ENCODE data around the gene RNF220. TPM values are rescaled to one million over a fixed set of nuclear protein-coding genes. Genes with fewer than 3 reads are reported as not detected.
A peak's percentile ranks its signal among the peaks of the same experiment; 100 is the strongest.

RNF220 gene
- total and polyA plus RNA-seq, 2 of the 4 experiments (the other 2 are of a cell fraction) = 71.8 to 77.1 TPM

DNA sequence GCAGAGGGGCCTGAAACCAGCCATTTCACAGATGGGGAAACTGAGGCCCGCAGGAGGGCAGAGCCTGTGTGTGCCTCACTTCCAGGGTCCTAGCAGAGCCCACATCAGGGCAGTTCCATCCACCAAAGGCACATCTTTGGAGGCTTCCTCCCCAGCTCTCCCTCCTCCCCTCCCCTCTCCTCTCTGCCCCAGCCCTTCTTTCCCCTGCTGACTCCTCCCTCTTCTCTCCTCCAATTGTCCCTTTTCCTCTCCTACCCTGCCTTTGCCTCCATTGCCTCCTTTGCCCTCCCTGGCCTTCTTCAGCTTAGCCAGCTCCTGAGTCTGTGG is 212.6 kb downstream of the RNF220 start:
- Histone ChIP-seq H3K4me3 (ENCODE audit: insufficient read depth, low read depth, low read length) (no peak overlapping the region), H3K27me3 (ENCODE audit: control insufficient read depth, insufficient read depth, low read length) (peaks cover 28% of the 10 kb centered on the region), H2AFZ (replicated peaks; ENCODE audit: low read length, poor library complexity) (peak overlapping the region; percentile 86), H2BK20ac (ENCODE audit: low read depth, low read length) (peak overlapping the region; percentile 57; the same call in 1 of the 2 replicates), H3K27ac (ENCODE audit: insufficient read depth, low read length) (no peak overlapping the region; the same call in 1 of the 2 replicates), H3K23ac (ENCODE audit: low read depth, low read length) (no peak overlapping the region), H4K5ac (ENCODE audit: low read depth, low read length) (no peak overlapping the region; the same call in 1 of the 2 replicates), H2AK5ac (ENCODE audit: low read depth, low read length) (peak overlapping the region; percentile 77), H4K91ac (ENCODE audit: insufficient read depth, low read depth, low read length) (no peak overlapping the region), H3K4ac (ENCODE audit: low read depth, low read length) (peak overlapping the region; percentile 64), H3K4me2 (ENCODE audit: low read depth, low read length) (peak overlapping the region; percentile 44; the same call in 1 of the 2 replicates), H2BK15ac (ENCODE audit: low read depth, low read length) (no peak overlapping the region), H3K56ac (ENCODE audit: extremely low read depth, insufficient read depth, low read length) (no peak overlapping the region), H3K9me1 (ENCODE audit: insufficient read depth, low read length) (peaks cover 15% of the 10 kb centered on the region; the same call in 1 of the 2 replicates), H4K20me1 (ENCODE audit: insufficient read depth, low read length) (no peaks in the 10 kb centered on the region), H4K8ac (ENCODE audit: low read depth in 2 of 2, low read length in 2 of 2) (peak overlapping the region in 1 of 2 experiments; percentile 66; a peak in 2 of 4 replicates), H3K4me1 (ENCODE audit: control insufficient read depth, insufficient read depth, low read length) (peaks cover 23% of the 10 kb centered on the region), H3K18ac (ENCODE audit: low read depth, low read length) (no peak overlapping the region), H3K9ac (ENCODE audit: low read depth, low read length) (no peak overlapping the region), H3K14ac (replicated peaks; ENCODE audit: low read depth, low read length) (no peak overlapping the region), H2AK9ac (replicated peaks; ENCODE audit: low read depth, low read length, poor library complexity) (peak overlapping the region; percentile 49), H3K9me3 (ENCODE audit: control insufficient read depth, insufficient read depth, low read length) (no peaks in the 10 kb centered on the region), H3K36me3 (ENCODE audit: control insufficient read depth, insufficient read depth, low read length) (no peaks in the 10 kb centered on the region), H2BK5ac (ENCODE audit: low read depth, low read length, poor library complexity, severe bottlenecking) (no peak overlapping the region), H3K79me1 (ENCODE audit: low read depth in 1 of 2, low read length in 2 of 2) (no peaks in the 10 kb centered on the region), H2BK120ac (ENCODE audit: low read depth, low read length) (peak overlapping the region; percentile 46)
- CTCF ChIA-PET = no interaction called here
- ATAC-seq (ENCODE audit: low read depth) (no peak; the same call in 1 of the 2 replicates), DNase-seq (no peak)
- intact Hi-C loops (cut with micrococcal nuclease) = no loop called here
- POLR2A ChIA-PET (ENCODE audit: unreplicated experiment) = no interaction called here
- TF ChIP-seq, protein P1, sequence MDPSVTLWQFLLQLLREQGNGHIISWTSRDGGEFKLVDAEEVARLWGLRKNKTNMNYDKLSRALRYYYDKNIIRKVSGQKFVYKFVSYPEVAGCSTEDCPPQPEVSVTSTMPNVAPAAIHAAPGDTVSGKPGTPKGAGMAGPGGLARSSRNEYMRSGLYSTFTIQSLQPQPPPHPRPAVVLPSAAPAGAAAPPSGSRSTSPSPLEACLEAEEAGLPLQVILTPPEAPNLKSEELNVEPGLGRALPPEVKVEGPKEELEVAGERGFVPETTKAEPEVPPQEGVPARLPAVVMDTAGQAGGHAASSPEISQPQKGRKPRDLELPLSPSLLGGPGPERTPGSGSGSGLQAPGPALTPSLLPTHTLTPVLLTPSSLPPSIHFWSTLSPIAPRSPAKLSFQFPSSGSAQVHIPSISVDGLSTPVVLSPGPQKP (IDR thresholded peaks at IDR 0.05; ENCODE audit: borderline replicate concordance, low read depth, low read length) = no peak
- no peak for TF ChIP-seq MAFK (IDR thresholded peaks at IDR 0.05; ENCODE audit: low read depth, low read length)
- no peak for TF ChIP-seq MXI1 (IDR thresholded peaks at IDR 0.05; ENCODE audit: borderline replicate concordance, low read depth, low read length)
- no peak for TF ChIP-seq MAZ (IDR thresholded peaks at IDR 0.05; ENCODE audit: borderline replicate concordance, low read depth, low read length)
- no peak for TF ChIP-seq BHLHE40 (IDR thresholded peaks at IDR 0.05; ENCODE audit: low read depth, low read length)
- TF ChIP-seq RCOR1 (IDR thresholded peaks at IDR 0.05; ENCODE audit: insufficient replicate concordance, low read length) = no peak
- no peak for TF ChIP-seq CEBPB (IDR thresholded peaks at IDR 0.05; ENCODE audit: low read depth, low read length)
- no peak for TF ChIP-seq RFX5 (IDR thresholded peaks at IDR 0.05; ENCODE audit: low read depth, low read length)
- TF ChIP-seq, protein P2, sequence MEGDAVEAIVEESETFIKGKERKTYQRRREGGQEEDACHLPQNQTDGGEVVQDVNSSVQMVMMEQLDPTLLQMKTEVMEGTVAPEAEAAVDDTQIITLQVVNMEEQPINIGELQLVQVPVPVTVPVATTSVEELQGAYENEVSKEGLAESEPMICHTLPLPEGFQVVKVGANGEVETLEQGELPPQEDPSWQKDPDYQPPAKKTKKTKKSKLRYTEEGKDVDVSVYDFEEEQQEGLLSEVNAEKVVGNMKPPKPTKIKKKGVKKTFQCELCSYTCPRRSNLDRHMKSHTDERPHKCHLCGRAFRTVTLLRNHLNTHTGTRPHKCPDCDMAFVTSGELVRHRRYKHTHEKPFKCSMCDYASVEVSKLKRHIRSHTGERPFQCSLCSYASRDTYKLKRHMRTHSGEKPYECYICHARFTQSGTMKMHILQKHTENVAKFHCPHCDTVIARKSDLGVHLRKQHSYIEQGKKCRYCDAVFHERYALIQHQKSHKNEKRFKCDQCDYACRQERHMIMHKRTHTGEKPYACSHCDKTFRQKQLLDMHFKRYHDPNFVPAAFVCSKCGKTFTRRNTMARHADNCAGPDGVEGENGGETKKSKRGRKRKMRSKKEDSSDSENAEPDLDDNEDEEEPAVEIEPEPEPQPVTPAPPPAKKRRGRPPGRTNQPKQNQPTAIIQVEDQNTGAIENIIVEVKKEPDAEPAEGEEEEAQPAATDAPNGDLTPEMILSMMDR (conservative IDR thresholded peaks at IDR 0.05; ENCODE audit: low read depth, low read length) = no peak
- TF ChIP-seq POLR2A (IDR thresholded peaks at IDR 0.05; ENCODE audit: low read depth, low read length) = no peak
- no peak for TF ChIP-seq FOS (IDR thresholded peaks at IDR 0.05; ENCODE audit: low read depth, low read length)
- no peak for TF ChIP-seq RAD21 (IDR thresholded peaks at IDR 0.05; ENCODE audit: low read length)
- dilution Hi-C loops (cut with HindIII; ENCODE audit: low sequenced_read_pairs, unreplicated experiment) = no loop called here
- in situ Hi-C loops (cut with MboI; ENCODE audit: low sequenced_read_pairs) = no loop called here
- no CpG with 5 or more reads among the region's 1 CpG for whole genome bisulfite sequencing, 2 experiments (ENCODE audit: extremely low coverage in 2 of 2, insufficient read length in 1 of 2)
- no TSS peak for BruUV-seq (replicated peaks)
